ENCODE measurements around the gene IL22RA2. TPM values are rescaled to one million over a fixed set of nuclear protein-coding genes. Genes with fewer than 3 reads are reported as not detected.

Gene IL22RA2
- total and polyA plus RNA-seq, 2 of the 13 experiments (the other 11 are each of a cell fraction or from before 2014, with no cell fraction given): not detected

- TF ChIP-seq ZNF503 (CRISPR knock-in tag; IDR thresholded peaks at IDR 0.05) (no peak), ZNF281 (CRISPR knock-in tag; IDR thresholded peaks at IDR 0.05; ENCODE audit: borderline replicate concordance) (no peak), ZFP90 (CRISPR knock-in tag; IDR thresholded peaks at IDR 0.05; ENCODE audit: borderline replicate concordance) (no peak)
Measured at GRCh38 chr6:137147195-137147594, 26.2 kb downstream of the IL22RA2 start (continued).

- no peak for TF ChIP-seq HNF1B (CRISPR knock-in tag; IDR thresholded peaks at IDR 0.05)
- Histone ChIP-seq H3K4me2 (ENCODE audit: low read depth, low read length) (no peak overlapping the region), H3K4me3 (replicated peaks in 1 of 3; ENCODE audit: insufficient read depth in 1 of 3, low read depth in 2 of 3, low read length in 3 of 3) (no peak overlapping the region), H3K27me3 (ENCODE audit: control insufficient read depth in 1 of 2, insufficient read depth in 2 of 2, low read length in 2 of 2) (peaks cover 0 to 29% of the 10 kb centered on the region in 2 experiments; a peak in 4 of 5 replicates), H3K4me1 (ENCODE audit: insufficient read depth, low read length) (no peaks in the 10 kb centered on the region), H4K20me1 (ENCODE audit: insufficient read depth, low read length) (no peaks in the 10 kb centered on the region), H3K27ac (ENCODE audit: extremely low read length, insufficient read depth, low read length) (no peak overlapping the region), H3K36me3 (replicated peaks in 1 of 2; ENCODE audit: control insufficient read depth in 1 of 2, insufficient read depth in 2 of 2, low read length in 2 of 2) (no peaks in the 10 kb centered on the region), H3K79me2 (ENCODE audit: insufficient read depth, low read length) (no peaks in the 10 kb centered on the region), H3K9me3 (ENCODE audit: low read length) (no peaks in the 10 kb centered on the region), H3K9ac (ENCODE audit: insufficient read depth, low read depth, low read length) (no peak overlapping the region), H2AFZ (ENCODE audit: low read length) (no peak overlapping the region)
- no peak for DNase-seq (ENCODE audit: low spot score)
- no peak for ATAC-seq
- ChIA-PET CTCF (ENCODE audit: low intra/inter-chr PET ratio, low total read pairs) (no interaction called here), POLR2A (no interaction called here)
- 74% methylated on average over 4 of the region's 4 CpGs for WGBS (ENCODE audit: low lambda C conversion rate)
- in situ Hi-C loops (cut with HindIII; ENCODE audit: extremely low pct_ligation_motif_present, low pct_unique_long_range_greater_than_20kb): no loop called here
- no peak for FAIRE-seq
- intact Hi-C loops (cut with micrococcal nuclease; ENCODE audit: unreplicated experiment): no loop called here
- BruUV-seq (replicated peaks): no TSS peak
Measured at GRCh38 chr6:137146206-137146605, 27.2 kb downstream of the IL22RA2 start.

Data from HepG2 (cell line).